GM12892 (cell line): Measurements from ENCODE around the gene FAIM2.

ENCODE experiments used
- DNase-seq: peaks from one replicate; pipeline ENCODE4 v3.0.0; 2011; ENCODE audit not compliant: insufficient read length
- FAIRE-seq: peaks from 2 replicates; lab custom pipeline; 2011; peaks lifted over from hg19 to GRCh38; lab: Jason Lieb, UNC
- POLR2A ChIP-seq: IDR thresholded peaks from 2 replicates; pipeline ENCODE4 v1.6.1; 2011; ENCODE audit warnings: low read depth, low read length, control low read depth
- POLR2AphosphoS5 ChIP-seq: IDR thresholded peaks from 2 replicates; pipeline ENCODE4 v1.6.1; 2011; ENCODE audit warnings: low read depth, low read length, control low read depth
- TAF1 ChIP-seq: IDR thresholded peaks from 2 replicates; pipeline ENCODE4 v1.6.1; 2011; ENCODE audit warnings: low read depth, mild to moderate bottlenecking, control low read depth, low read length, borderline replicate concordance

The FAIM2 gene

DNA sequence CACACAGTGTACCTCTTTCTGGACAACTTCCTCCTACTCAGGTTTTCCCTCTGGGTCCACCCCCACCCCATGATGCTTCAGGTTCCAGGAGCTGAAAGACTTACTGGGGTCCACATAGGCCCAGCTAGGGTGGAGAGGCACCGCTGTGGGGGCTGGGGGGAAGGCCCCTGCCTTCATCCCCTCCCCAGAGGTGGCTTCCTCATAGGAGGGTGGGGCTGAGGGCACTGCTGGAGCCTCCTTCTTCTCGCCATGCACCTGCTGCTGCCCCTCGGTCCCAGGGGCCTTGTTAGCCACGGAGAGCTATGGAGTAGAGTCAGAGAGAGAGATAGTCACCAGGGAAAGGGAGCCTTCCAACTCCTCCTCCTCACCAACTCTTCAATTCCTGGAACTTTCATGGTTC lies 2.7 kb downstream of the FAIM2 start:
- TF ChIP-seq POLR2AphosphoS5 (no peak), POLR2A (no peak), TAF1 (no peak)
- FAIRE-seq, result no peak
- DNase-seq, result no peak

DNA sequence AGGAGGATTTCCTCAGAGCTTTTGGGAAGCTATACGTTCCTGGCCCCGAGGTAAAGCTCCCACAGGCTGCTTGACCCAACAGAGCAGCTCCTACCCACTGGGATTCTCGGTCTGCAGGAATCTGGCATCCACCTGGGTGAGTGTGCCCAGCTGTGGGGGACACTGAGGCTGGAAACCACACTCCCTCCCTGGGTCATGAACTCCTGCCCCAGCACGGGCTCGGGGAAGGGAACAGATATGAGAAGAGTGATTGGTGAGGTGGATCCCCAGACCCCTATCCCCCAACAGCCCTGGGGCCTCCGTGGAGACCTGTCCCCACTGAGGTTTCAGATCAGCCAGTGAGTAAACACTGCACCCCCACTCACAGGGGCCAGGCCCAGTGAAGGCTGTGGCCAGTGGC lies 3.3 kb downstream of the FAIM2 start:
- DNase-seq (no peak), FAIRE-seq (no peak)
- TF ChIP-seq POLR2AphosphoS5, result no peak
- no peak for TF ChIP-seq TAF1

DNA sequence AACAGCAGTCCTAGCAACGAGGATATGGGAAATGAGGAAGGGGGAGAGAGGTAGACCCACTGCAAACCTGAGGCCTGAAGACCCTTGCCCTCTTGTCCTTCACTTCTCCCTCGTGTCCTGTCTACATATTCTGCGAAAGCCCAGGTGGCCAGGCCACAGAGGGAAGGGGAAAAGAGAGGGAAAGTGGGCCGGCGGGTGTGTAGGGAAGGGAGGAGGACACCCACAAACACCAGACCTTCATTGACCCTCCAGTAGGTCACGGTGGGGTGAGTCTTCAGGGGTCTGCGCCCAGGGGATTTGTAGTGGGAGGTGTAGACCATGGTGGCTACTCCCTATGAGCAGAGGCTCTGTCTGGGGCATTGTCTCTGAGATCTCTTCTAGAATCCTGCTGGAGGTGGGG lies 3.8 kb downstream of the FAIM2 start:
- TF ChIP-seq POLR2AphosphoS5, result no peak
- no peak for TF ChIP-seq TAF1
- FAIRE-seq (no peak), DNase-seq (no peak)

DNA sequence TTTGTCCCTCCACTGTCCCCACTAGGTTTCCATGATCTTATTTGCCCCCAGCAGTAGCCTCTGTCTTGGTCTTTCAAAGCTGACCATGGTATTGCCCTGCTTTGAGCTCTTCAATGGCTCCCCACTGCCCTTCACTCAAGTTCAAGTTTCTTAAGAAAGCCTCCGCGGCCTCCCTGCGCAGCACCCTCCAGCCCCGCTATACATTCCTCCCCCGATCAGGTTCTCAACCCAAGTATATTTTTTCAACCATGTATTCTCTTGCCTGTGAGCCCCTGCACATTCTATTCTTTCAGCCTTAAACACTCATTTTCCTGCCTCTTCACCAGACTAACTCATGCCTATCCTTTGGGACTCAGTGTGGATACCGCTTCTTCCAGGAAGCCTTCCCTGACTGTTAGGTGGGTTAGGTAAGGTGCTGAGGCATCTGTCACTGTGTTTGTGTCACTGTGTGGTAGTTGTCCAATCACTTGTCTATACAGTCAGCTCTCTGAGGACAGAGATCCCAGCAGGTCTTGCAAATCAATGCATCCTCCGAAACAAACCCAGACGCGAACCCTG lies 4.3 kb downstream of the FAIM2 start:
- DNase-seq (no peak), FAIRE-seq (no peak)
- no peak for TF ChIP-seq POLR2AphosphoS5
- TF ChIP-seq POLR2A, result no peak
- no peak for TF ChIP-seq TAF1

DNA sequence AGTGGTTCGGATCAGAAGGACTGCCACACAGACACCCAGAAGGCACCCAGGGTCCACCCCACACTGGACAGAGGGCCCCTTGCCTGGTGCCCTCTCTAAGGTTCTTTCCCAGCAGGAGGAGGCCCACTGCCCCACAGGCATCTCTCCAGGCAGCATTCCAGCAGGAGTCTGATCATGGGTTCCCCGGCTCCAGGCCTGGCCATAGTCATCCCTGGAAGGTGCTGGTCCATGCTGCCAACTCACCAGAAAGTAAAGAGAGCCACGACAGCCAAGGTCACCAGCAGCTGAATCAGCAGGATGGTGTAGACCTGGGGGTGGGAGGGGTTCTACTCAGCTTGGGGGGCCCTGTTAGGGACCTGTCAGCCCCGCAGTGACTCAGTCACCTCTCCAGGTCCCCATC lies 6.4 kb downstream of the FAIM2 start:
- DNase-seq (no peak), FAIRE-seq (no peak)

DNA sequence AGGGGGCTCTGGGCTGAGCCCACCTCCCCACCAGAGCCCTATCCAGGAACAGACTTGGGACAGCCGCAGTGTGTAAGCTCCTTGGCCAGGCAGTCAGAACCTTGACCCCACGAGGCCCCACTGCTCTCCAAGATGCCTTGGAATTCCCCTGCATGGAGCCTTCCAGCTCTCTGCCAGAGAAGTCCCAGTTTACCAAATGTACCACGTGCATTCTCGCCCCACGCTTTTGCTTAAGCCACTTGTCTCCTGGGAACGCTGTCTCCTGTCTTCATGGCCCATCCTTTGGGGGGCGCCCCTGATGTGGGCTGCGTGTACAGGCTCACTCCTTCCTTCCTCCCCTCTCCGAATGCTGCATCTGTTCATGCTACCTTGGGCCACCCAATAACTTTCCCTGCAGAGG lies 7.9 kb downstream of the FAIM2 start:
- FAIRE-seq, result no peak
- TF ChIP-seq POLR2AphosphoS5 (no peak), TAF1 (no peak), POLR2A (no peak)
- DNase-seq, result no peak

More for the DNA sequence above, 6.4 kb downstream of the FAIM2 start:
- TF ChIP-seq POLR2A (no peak), TAF1 (no peak)

DNA sequence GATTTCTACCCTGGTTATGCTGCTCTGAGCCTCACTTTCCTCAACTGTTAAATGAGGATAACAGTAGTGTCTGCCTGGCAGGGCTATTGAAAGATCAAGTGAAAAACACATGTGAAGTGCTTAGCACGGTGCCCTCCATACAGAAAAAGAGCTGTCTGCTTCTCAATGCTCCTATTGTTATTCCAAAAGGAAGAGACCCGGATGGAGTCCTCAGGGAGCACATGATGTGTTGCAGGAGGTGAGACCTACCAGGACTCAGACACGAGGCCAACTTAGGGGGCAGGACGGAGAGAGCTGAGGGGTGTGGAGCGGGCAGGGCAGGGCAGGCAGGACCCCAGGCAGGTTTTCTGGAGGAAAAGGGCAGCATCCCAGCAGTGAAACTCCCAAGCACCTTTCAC lies 8.9 kb downstream of the FAIM2 start:
- no peak for FAIRE-seq
- DNase-seq, result no peak
- TF ChIP-seq TAF1, result no peak

DNA sequence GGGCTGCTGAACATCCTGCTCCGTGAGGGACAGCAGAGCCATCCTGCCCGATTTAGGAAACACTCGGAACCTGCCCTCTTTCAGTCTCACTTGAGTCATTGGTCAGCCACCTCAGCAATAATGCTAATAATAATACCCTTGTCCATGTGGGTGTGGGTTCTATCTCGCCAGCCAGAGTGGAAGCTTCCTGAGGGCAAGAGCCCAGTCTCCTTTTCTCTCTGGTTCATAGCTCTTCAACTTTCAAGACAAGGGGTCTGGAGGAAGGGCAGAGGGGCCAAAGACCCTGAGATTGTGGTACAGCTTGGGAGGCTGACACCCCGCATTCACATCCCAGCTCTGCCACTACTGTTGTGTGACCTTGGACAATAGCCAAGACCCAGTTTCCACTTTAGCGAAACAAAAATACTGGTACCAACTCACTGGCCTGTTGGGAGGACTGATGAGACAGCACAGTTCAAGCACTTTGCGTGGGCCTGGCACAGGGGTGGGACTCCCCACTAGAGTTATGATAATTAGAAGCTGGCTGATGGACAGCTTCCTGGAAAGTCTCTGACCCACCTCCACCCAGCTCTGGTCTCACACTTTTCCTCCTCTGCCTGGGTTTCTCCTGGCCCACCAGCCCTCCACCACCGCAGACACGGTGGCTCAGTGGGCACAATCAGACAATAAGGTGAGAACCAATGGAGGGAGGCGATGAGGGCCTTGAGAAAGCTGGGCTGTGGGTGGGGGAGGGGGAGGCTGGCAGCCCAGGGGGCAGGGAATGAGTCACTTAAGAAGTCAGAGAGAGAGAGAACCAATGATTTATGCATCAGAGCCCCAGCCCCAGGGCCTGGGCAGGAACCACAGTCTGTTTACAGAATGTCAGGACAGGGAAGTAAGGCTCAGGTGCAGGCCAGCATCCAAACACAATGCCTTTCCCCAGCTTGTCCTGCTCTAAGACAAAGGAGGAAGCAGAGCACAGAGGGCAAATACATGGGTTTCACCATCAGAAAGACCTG lies 9.6 kb downstream of the FAIM2 start:
- DNase-seq (no peak), FAIRE-seq (no peak)
- TF ChIP-seq TAF1 (no peak), POLR2A (no peak), POLR2AphosphoS5 (no peak)

DNA sequence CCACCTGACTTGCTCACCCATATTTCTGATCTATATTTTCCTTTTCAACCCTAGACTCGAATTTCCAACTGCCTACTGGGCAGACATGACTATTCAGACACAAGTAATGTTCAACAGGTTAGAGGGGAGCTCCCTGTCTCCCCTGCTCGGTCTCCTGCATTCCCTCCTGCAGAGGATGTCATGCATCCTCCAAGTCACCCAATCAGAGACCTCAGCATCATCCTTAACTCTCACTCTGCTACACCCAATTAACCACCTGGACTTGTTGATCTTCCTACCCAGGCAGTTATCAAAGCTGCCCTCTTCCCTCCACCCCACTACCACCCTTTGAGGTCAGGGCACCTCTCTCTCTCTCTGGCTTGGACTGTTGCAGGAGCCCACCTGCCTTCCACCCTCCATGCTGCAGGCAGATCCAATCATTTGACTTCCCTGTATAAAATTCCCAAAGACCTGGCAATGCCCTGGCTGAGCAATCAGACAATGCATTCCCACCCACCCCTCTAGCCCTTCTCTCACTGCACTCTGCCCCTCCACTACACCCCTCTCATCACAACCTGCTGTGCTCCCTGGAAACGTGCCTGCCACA lies 10.9 kb downstream of the FAIM2 start:
- no peak for TF ChIP-seq TAF1
- TF ChIP-seq POLR2AphosphoS5, result no peak
- no peak for TF ChIP-seq POLR2A
- DNase-seq, result no peak
- FAIRE-seq, result no peak

DNA sequence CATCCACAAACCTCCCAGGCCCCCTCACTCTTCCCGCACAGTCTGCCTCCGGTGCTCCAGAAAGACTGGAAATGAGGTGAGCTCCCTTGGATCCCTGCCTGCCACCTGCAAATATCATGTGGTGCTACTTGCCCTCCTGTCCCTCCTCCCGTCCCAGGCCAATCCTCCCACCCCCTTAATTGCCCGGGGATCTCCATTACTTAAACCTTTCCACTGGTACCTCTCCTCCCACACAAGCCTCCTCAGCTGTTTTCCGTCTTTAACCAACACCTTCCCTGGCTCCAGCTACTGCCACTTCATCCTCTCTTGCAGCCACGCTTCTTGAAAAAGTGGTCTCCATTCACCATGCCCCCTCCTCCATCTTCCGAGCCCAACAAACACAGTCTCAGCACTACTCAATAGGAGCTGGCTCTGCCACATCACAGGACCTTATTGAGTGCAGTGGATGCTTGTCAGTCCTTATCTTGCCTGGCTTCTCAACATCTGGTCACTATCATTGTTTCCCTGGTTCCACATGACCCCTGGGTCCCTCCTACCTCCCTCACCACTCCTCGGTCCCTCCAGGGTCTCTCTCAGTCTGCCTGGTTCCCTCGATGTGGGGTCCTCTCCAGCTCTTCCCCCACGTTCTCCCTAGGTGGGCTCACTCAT lies 11.5 kb downstream of the FAIM2 start:
- TF ChIP-seq TAF1 (no peak), POLR2A (no peak), POLR2AphosphoS5 (no peak)
- DNase-seq (no peak), FAIRE-seq (no peak)

DNA sequence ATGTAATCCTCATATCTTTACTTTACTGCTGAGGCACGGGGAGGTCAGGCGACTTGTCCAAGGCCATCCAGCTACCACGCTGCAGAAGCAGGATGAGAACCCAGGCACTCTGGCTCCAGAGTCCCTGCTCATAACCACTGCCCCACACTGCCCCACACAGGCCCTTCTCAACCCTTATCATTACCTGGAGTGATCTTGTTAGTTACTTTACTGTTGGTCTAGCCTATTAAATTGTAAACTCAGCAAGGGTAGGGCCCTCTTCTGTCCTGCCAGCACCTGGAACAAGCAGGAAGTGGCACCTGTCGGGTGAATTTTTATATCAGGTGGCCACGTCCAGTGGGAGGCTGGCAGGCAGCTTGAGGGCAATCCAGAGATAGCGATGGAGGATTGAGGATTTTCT lies 12.2 kb downstream of the FAIM2 start:
- no peak for FAIRE-seq
- no peak for DNase-seq

More for the DNA sequence above, 12.2 kb downstream of the FAIM2 start:
- TF ChIP-seq POLR2A, result no peak
